ENCODE measurements around the gene SPINK1. TPM values are rescaled to one million over a fixed set of nuclear protein-coding genes. Genes with fewer than 3 reads are reported as not detected.
A peak's percentile ranks its signal among the peaks of the same experiment; 100 is the strongest.
"Not testable (repeated sequence)": the region's sequence is repeated elsewhere in the genome, so short reads cannot be mapped to it uniquely, and the experiment has no call there.

SPINK1 gene
- total and polyA plus RNA-seq, 11 donors, result 0.50 to 32.4 (median 3.5) TPM; not detected in 3

GRCh38 chr5:147830035-147830434, 1.4 kb downstream of the SPINK1 start:
- no peak for DNase-seq
- no peak for ATAC-seq
- Histone ChIP-seq H3K27me3 (peaks cover 0 to 4% (median 0%) of the 10 kb centered on the region in 9 donors), H3K36me3 (no peaks in the 10 kb centered on the region), H3K4me1 (no peaks in the 10 kb centered on the region), H3K9me3 (no peaks in the 10 kb centered on the region), H3K27ac (no peak overlapping the region), H3K4me3 (no peak overlapping the region)
- TF ChIP-seq POLR2A (IDR thresholded peaks at IDR 0.05) (no peak), CTCF (IDR thresholded peaks at IDR 0.05) (no peak)
- intact Hi-C loops (cut with DNase I), result no loop called here

GRCh38 chr5:147827017-147827416, 4.5 kb downstream of the SPINK1 start:
- H3K27ac ChIP-seq; H3K36me3 ChIP-seq; intact Hi-C loops (cut with DNase I); H3K4me3 ChIP-seq; H3K4me1 ChIP-seq; H3K9me3 ChIP-seq; DNase-seq; H3K27me3 ChIP-seq; ATAC-seq: not testable (repeated sequence)
- 88 to 96% (median 94%) methylated on average over 5 of the region's 5 CpGs for WGBS, 4 donors

- Histone ChIP-seq H3K4me3 (no peak overlapping the region), H3K4me1 (no peaks in the 10 kb centered on the region), H3K27ac (no peak overlapping the region), H3K9me3 (no peaks in the 10 kb centered on the region), H3K27me3 (peaks cover 0 to 4% (median 0%) of the 10 kb centered on the region in 9 donors), H3K36me3 (no peaks in the 10 kb centered on the region)
- 55 to 71% (median 66%) methylated on average over 2 of the region's 2 CpGs for WGBS, 4 donors
- no peak for DNase-seq
- ATAC-seq, result no peak
- intact Hi-C loops (cut with DNase I), result no loop called here
- TF ChIP-seq CTCF (IDR thresholded peaks at IDR 0.05) (no peak), POLR2A (IDR thresholded peaks at IDR 0.05) (no peak)
These were observed 5.1 kb downstream of the SPINK1 start for GRCh38 chr5:147826361-147826760.

- TF ChIP-seq POLR2A (IDR thresholded peaks at IDR 0.05) (no peak), CTCF (IDR thresholded peaks at IDR 0.05) (peak; percentile 61 to 88 (median 82))
- H3K9me3 ChIP-seq, result no peaks in the 10 kb centered on the region
- no peaks in the 10 kb centered on the region for H3K36me3 ChIP-seq
- DNase-seq, result peak in 3 of 5 donors; percentile 29 to 44 (median 32)
- WGBS, 4 donors, result 4 to 9% (median 8%) methylated on average over 4 of the region's 4 CpGs
- peaks cover 0 to 5% (median 0%) of the 10 kb centered on the region in 9 donors for H3K27me3 ChIP-seq
- no peak overlapping the region for H3K27ac ChIP-seq
- intact Hi-C loops (cut with DNase I), result loop anchor here (1.0 to 5.0 kb wide), 3 partner anchors 194 to 196 kb away; no protein-coding TSS in a partner anchor
- peaks cover 0 to 7% (median 0%) of the 10 kb centered on the region in 12 donors for H3K4me1 ChIP-seq
- peak in 3 of 4 donors; percentile 72 to 86 (median 77) for ATAC-seq
- H3K4me3 ChIP-seq, result no peak overlapping the region
These were observed 8.6 kb downstream of the SPINK1 start for GRCh38 chr5:147822686-147823491.

- H3K36me3 ChIP-seq, H3K27me3 ChIP-seq, H3K9me3 ChIP-seq, ATAC-seq, DNase-seq, H3K4me1 ChIP-seq, H3K4me3 ChIP-seq, H3K27ac ChIP-seq: not testable (repeated sequence)
- intact Hi-C loops (cut with DNase I), result loop anchor here in 8 of 10 donors (1.0 to 5.0 kb wide), 3 partner anchors 193 to 195 kb away; no protein-coding TSS in a partner anchor
- 90 to 96% (median 94%) methylated on average over 3 of the region's 3 CpGs for WGBS, 4 donors
These were observed 9.2 kb downstream of the SPINK1 start for GRCh38 chr5:147822222-147822621.

All from heart left ventricle (tissue), 16 donors.